HG03280 (cell line): ENCODE results near the gene MKNK2.
A peak's percentile ranks its signal among the peaks of the same experiment; 100 is the strongest.

Source experiments
- ATAC-seq: cut with Tn5 transposase; IDR thresholded peaks from one replicate; pipeline ENCODE4 v1.9.1; 2021; ENCODE audit warnings: mild to moderate bottlenecking, moderate library complexity; ENCODE audit not compliant: unreplicated experiment

MKNK2 gene

GRCh38 chr19:2033115-2033824, 17.8 kb downstream of the MKNK2 start:
- ATAC-seq: no peak

- ATAC-seq: no peak
Observed at GRCh38 chr19:2032296-2032941, 18.6 kb downstream of the MKNK2 start.

GRCh38 chr19:2027361-2027760, 23.7 kb downstream of the MKNK2 start:
- ATAC-seq: no peak

GRCh38 chr19:2026770-2027169, 24.3 kb downstream of the MKNK2 start:
- ATAC-seq: no peak

GRCh38 chr19:2022289-2022688, 28.8 kb downstream of the MKNK2 start:
- no peak for ATAC-seq

- no peak for ATAC-seq
Observed at GRCh38 chr19:2021453-2022140, 29.4 kb downstream of the MKNK2 start.

GRCh38 chr19:2018752-2019151, 32.3 kb downstream of the MKNK2 start:
- ATAC-seq: no peak

- ATAC-seq: no peak
Observed at GRCh38 chr19:2016041-2016807, 34.8 kb downstream of the MKNK2 start.

- ATAC-seq: peak; percentile 39
Observed at GRCh38 chr19:2015608-2015950, 35.5 kb downstream of the MKNK2 start, which contains the start of gene BTBD2. Gene BTBD2 (minus strand): TSS chr19:2015714. CDS start chr19:2015703, 11 bp downstream.

- ATAC-seq: no peak
Observed at GRCh38 chr19:2014731-2015607, 36.1 kb downstream of the MKNK2 start.

- ATAC-seq: no peak
Observed at GRCh38 chr19:2014131-2014571, 36.9 kb downstream of the MKNK2 start.

GRCh38 chr19:2013683-2013961, 37.4 kb downstream of the MKNK2 start:
- ATAC-seq: no peak

GRCh38 chr19:2012941-2013682, 37.9 kb downstream of the MKNK2 start:
- no peak for ATAC-seq

GRCh38 chr19:2011169-2011568, 39.9 kb downstream of the MKNK2 start:
- no peak for ATAC-seq

- ATAC-seq: no peak
Observed at GRCh38 chr19:2010135-2010668, 40.8 kb downstream of the MKNK2 start.

- no peak for ATAC-seq
Observed at GRCh38 chr19:2003874-2004273, 47.2 kb downstream of the MKNK2 start.

GRCh38 chr19:1999856-2000515, 51.1 kb downstream of the MKNK2 start:
- ATAC-seq: no peak

- ATAC-seq: no peak
Observed at GRCh38 chr19:1998712-1999708, 52.0 kb downstream of the MKNK2 start.
